Lower leg skin (tissue), 4 donors: ENCODE measurements around the gene VRK3. TPM values are rescaled to one million over a fixed set of nuclear protein-coding genes. Genes with fewer than 3 reads are reported as not detected.
A peak's percentile ranks its signal among the peaks of the same experiment; 100 is the strongest.

Experiments used
- DNase-seq, 2 donors: peaks; one replicate each; pipeline ENCODE4 v3.0.0-alpha.2; 2019; ENCODE audit warnings: low spot score in 2 of 2
- H3K4me3 ChIP-seq: fragments of 200-600 bp; sonication (generic); 2 replicates; pipeline ENCODE4 v1.5.1; 2017; ENCODE audit warnings: mild to moderate bottlenecking, low read depth; ENCODE audit not compliant: poor library complexity, severe bottlenecking
- CTCF ChIP-seq, 3 donors: fragments of 450-650 bp; IDR thresholded peaks; one replicate each; pipeline ENCODE4 v1.5.1; 2016; ENCODE audit warnings: antibody characterized with exemption in 3 of 3, mild to moderate bottlenecking in 3 of 3, moderate library complexity in 2 of 3
- POLR2A ChIP-seq, 2 donors: fragments of 450-650 bp; IDR thresholded peaks; one replicate each; pipeline ENCODE4 v1.6.1; 2016 to 2017; ENCODE audit warnings: antibody characterized with exemption in 2 of 2, mild to moderate bottlenecking in 1 of 2, moderate library complexity in 1 of 2
- WGBS, 2 donors: methylation state at CpG; one replicate each; pipeline ENCODE4 v1.1.5; 2018; 5-methylcytosine and 5-hydroxymethylcytosine counted together
- intact Hi-C: fragments of 100-400 bp; cut with DNase I; formaldehyde crosslinking; loops from one replicate; pipeline ENCODE4 v1.15.0; 2023; ENCODE audit warnings: low total_unique reads
- total RNA-seq, 4 donors: library from RNA; depleted of rRNA; stranded (reverse); fragments of >200 nt; gene quantifications; one replicate each; pipeline ENCODE4 v1.1.0, GENCODE V29; 2016

The VRK3 gene
- total RNA-seq, 4 donors from 2014 or later, result 16.6 to 56.4 (median 29.7) TPM

GRCh38 chr19:50007170-50007569 is 18.0 kb downstream of the VRK3 start:
- intact Hi-C loops, result no loop called here
- DNase-seq, result no peak
- TF ChIP-seq POLR2A (IDR thresholded peaks at IDR 0.05) (no peak), CTCF (IDR thresholded peaks at IDR 0.05) (no peak)
- WGBS, 2 donors, result 85 to 97% methylated on average over 10 of the region's 10 CpGs
- H3K4me3 ChIP-seq, result no peak overlapping the region

GRCh38 chr19:50005428-50005827 is 19.7 kb downstream of the VRK3 start:
- no peak for DNase-seq
- intact Hi-C loops, result no loop called here
- TF ChIP-seq CTCF (IDR thresholded peaks at IDR 0.05) (no peak), POLR2A (IDR thresholded peaks at IDR 0.05) (no peak)
- 97% methylated on average over 12 of the region's 12 CpGs for WGBS, 2 donors
- H3K4me3 ChIP-seq, result no peak overlapping the region

GRCh38 chr19:50003810-50004419 is 21.3 kb downstream of the VRK3 start:
- TF ChIP-seq CTCF (IDR thresholded peaks at IDR 0.05) (no peak), POLR2A (IDR thresholded peaks at IDR 0.05) (no peak)
- intact Hi-C loops, result no loop called here
- H3K4me3 ChIP-seq, result no peak overlapping the region
- DNase-seq, result peak in 1 of 2 donors; percentile 35
- WGBS, 2 donors, result 68 to 70% methylated on average over 11 of the region's 11 CpGs

- 85 to 93% methylated on average over 17 of the region's 17 CpGs for WGBS, 2 donors
- H3K4me3 ChIP-seq, result no peak overlapping the region
- no peak for DNase-seq
- TF ChIP-seq POLR2A (IDR thresholded peaks at IDR 0.05), result no peak
- TF ChIP-seq CTCF (IDR thresholded peaks at IDR 0.05), result no peak
- intact Hi-C loops, result no loop called here
Measured at GRCh38 chr19:50003254-50003788, 21.9 kb downstream of the VRK3 start.

- 60 to 73% methylated on average over 6 of the region's 6 CpGs for WGBS, 2 donors
Measured at GRCh38 chr19:50002386-50002960, 22.7 kb downstream of the VRK3 start.

More at GRCh38 chr19:50002386-50002960, 22.7 kb downstream of the VRK3 start:
- H3K4me3 ChIP-seq, result no peak overlapping the region
- TF ChIP-seq CTCF (IDR thresholded peaks at IDR 0.05), result no peak
- TF ChIP-seq POLR2A (IDR thresholded peaks at IDR 0.05), result no peak
- intact Hi-C loops, result no loop called here
- DNase-seq, result no peak
